ENCODE measurements around the gene PPIC. TPM values are rescaled to one million over a fixed set of nuclear protein-coding genes. Genes with fewer than 3 reads are reported as not detected.

Gene PPIC
- total RNA-seq, 4 donors from 2014 or later, result 11.3 to 17.5 (median 15.8) TPM

GRCh38 chr5:123075521-123076163 is 39.1 kb upstream of the PPIC start:
- H3K4me3 ChIP-seq (ENCODE audit: low read depth, poor library complexity, severe bottlenecking), result no peak overlapping the region
- WGBS, 2 donors, result 88 to 93% methylated on average over 5 of the region's 5 CpGs
- intact Hi-C loops (cut with DNase I; ENCODE audit: low total_unique reads), result no loop called here
- no peak for DNase-seq (ENCODE audit: low spot score in 2 of 2)
- no peak for TF ChIP-seq CTCF (IDR thresholded peaks at IDR 0.05)
- no peak for TF ChIP-seq POLR2A (IDR thresholded peaks at IDR 0.05)

GRCh38 chr5:123068368-123068938 is 31.9 kb upstream of the PPIC start:
- no peak for DNase-seq (ENCODE audit: low spot score in 2 of 2)
- intact Hi-C loops (cut with DNase I; ENCODE audit: low total_unique reads), result no loop called here
- H3K4me3 ChIP-seq (ENCODE audit: low read depth, poor library complexity, severe bottlenecking), result no peak overlapping the region
- 38 to 60% methylated on average over 1 of the region's 1 CpG for WGBS, 2 donors
- TF ChIP-seq POLR2A (IDR thresholded peaks at IDR 0.05) (no peak), CTCF (IDR thresholded peaks at IDR 0.05) (no peak)

GRCh38 chr5:123066016-123066415 is 29.5 kb upstream of the PPIC start:
- H3K4me3 ChIP-seq (ENCODE audit: low read depth, poor library complexity, severe bottlenecking), result no peak overlapping the region
- intact Hi-C loops (cut with DNase I; ENCODE audit: low total_unique reads), result no loop called here
- no peak for DNase-seq (ENCODE audit: low spot score in 2 of 2)
- TF ChIP-seq POLR2A (IDR thresholded peaks at IDR 0.05), result no peak
- TF ChIP-seq CTCF (IDR thresholded peaks at IDR 0.05), result no peak

GRCh38 chr5:123059455-123059854 is 22.9 kb upstream of the PPIC start:
- no peak for DNase-seq (ENCODE audit: low spot score in 2 of 2)
- no peak overlapping the region for H3K4me3 ChIP-seq (ENCODE audit: low read depth, poor library complexity, severe bottlenecking)
- intact Hi-C loops (cut with DNase I; ENCODE audit: low total_unique reads), result no loop called here
- no peak for TF ChIP-seq POLR2A (IDR thresholded peaks at IDR 0.05)
- no peak for TF ChIP-seq CTCF (IDR thresholded peaks at IDR 0.05)

- no peak for TF ChIP-seq CTCF (IDR thresholded peaks at IDR 0.05)
- no peak for TF ChIP-seq POLR2A (IDR thresholded peaks at IDR 0.05)
- intact Hi-C loops (cut with DNase I; ENCODE audit: low total_unique reads), result no loop called here
- no peak overlapping the region for H3K4me3 ChIP-seq (ENCODE audit: low read depth, poor library complexity, severe bottlenecking)
- WGBS, 2 donors, result 79 to 82% methylated on average over 2 of the region's 2 CpGs
- no peak for DNase-seq (ENCODE audit: low spot score in 2 of 2)
Measured at GRCh38 chr5:123051206-123051605, 14.7 kb upstream of the PPIC start.

GRCh38 chr5:123047706-123048105 is 11.2 kb upstream of the PPIC start:
- H3K4me3 ChIP-seq (ENCODE audit: low read depth, poor library complexity, severe bottlenecking), result no peak overlapping the region
- TF ChIP-seq CTCF (IDR thresholded peaks at IDR 0.05) (no peak), POLR2A (IDR thresholded peaks at IDR 0.05) (no peak)
- intact Hi-C loops (cut with DNase I; ENCODE audit: low total_unique reads), result no loop called here
- WGBS, 2 donors, result 92 to 100% methylated on average over 1 of the region's 1 CpG
- DNase-seq (ENCODE audit: low spot score in 2 of 2), result no peak
